HG02642 (cell line): ENCODE data around the gene HORMAD2.
"Not testable (repeated sequence)": the region's sequence is repeated elsewhere in the genome, so short reads cannot be mapped to it uniquely, and the experiment has no call there.

ENCODE experiments used
- ATAC-seq: cut with Tn5 transposase; IDR thresholded peaks from one replicate; pipeline ENCODE4 v1.9.1; 2021; ENCODE audit warnings: mild to moderate bottlenecking; ENCODE audit not compliant: unreplicated experiment, poor library complexity

HORMAD2 gene

DNA sequence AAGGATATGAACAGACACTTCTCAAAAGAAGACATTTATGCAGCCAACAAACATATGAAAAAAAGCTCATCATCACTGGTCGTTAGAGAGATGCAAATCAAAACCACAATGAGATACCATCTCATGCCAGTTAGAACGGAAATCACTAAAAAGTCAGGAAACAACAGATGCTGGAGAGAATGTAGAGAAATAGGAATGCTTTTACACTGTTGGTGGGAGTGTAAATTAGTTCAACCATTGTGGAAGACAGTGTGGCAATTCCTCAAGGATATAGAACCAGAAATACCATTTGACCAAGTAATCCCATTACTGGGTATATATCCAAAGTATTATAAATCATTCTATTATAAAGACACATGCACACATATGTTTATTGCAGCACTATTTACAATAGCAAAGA, 20.5 kb downstream of the HORMAD2 start:
- not testable (repeated sequence) for ATAC-seq

GRCh38 chr22:30104501-30105156, 24.4 kb downstream of the HORMAD2 start:
- no peak for ATAC-seq

GRCh38 chr22:30105483-30105882, 25.2 kb downstream of the HORMAD2 start:
- no peak for ATAC-seq

DNA sequence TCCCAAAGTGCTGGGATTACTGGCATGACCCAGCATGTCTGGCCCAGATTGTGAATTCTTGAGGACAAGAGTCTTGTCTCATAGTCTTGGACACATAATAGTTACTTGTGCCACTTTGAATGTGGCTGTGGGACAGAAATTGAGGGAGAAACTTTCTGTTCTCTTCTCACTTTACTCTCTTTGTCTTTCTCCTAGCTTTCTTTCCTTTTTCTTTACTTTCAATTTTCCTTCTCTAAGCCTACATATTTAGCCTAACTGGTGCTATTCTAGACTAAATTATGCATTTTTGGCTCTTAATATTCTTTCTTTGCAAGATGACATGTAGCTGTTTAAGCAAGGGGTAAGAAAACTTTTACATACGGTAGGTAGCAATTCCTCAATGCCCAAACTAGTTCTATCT, 33.2 kb downstream of the HORMAD2 start:
- ATAC-seq: no peak

GRCh38 chr22:30114361-30114760, 34.1 kb downstream of the HORMAD2 start:
- no peak for ATAC-seq

- no peak for ATAC-seq
Observed at GRCh38 chr22:30115705-30116104, 35.4 kb downstream of the HORMAD2 start.

- no peak for ATAC-seq
Observed at GRCh38 chr22:30116362-30117117, 36.3 kb downstream of the HORMAD2 start.

DNA sequence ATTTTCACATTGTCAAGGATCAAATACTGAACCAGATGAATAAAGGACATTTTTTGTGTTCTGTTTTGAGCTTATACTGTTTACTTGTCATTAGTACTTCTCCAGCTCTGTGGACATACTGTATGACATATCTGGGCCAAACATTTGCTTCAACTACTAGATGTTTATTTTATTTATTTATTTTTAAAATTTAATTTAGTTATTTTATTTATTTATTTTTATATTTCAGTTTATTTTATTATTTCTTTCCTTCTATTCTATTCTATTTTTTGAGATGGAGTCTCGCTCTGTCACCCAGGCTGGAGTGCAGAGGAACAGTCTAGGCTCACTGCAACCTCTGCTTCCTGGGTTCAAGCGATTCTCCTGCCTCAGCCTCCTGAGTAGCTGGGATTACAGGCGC, 37.0 kb downstream of the HORMAD2 start:
- ATAC-seq: no peak

- ATAC-seq: no peak
Observed at GRCh38 chr22:30118291-30118690, 38.0 kb downstream of the HORMAD2 start.

- ATAC-seq: no peak
Observed at GRCh38 chr22:30121960-30122359, 41.7 kb downstream of the HORMAD2 start.

DNA sequence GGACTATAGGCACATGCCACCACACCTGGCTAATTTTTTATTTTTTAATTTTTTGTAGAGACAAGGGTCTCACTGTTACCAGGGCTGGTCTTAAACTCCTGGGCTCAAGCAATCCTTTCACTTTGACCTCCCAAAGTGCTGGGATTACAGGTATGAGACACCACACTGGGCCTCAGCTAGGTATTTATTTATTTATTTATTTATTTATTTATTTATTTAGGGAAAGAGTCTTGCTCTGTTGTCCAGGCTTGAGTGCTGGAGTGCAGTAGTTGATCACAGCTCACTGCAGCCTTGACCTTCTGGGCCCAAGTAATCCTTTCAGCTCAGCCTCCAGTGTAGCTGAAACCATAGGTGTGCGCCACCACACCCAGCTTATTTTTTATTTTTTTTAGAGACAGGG, 43.2 kb downstream of the HORMAD2 start:
- no peak for ATAC-seq

- ATAC-seq: no peak
Observed at GRCh38 chr22:30127749-30128166, 47.5 kb downstream of the HORMAD2 start.

- no peak for ATAC-seq
Observed at GRCh38 chr22:30128511-30128910, 48.2 kb downstream of the HORMAD2 start.

GRCh38 chr22:30129636-30130035, 49.4 kb downstream of the HORMAD2 start:
- ATAC-seq: no peak

- ATAC-seq: no peak
Observed at GRCh38 chr22:30132290-30132996, 52.2 kb downstream of the HORMAD2 start.

- no peak for ATAC-seq
Observed at GRCh38 chr22:30140414-30140813, 60.1 kb downstream of the HORMAD2 start.

GRCh38 chr22:30143265-30143664, 63.0 kb downstream of the HORMAD2 start:
- ATAC-seq: no peak

DNA sequence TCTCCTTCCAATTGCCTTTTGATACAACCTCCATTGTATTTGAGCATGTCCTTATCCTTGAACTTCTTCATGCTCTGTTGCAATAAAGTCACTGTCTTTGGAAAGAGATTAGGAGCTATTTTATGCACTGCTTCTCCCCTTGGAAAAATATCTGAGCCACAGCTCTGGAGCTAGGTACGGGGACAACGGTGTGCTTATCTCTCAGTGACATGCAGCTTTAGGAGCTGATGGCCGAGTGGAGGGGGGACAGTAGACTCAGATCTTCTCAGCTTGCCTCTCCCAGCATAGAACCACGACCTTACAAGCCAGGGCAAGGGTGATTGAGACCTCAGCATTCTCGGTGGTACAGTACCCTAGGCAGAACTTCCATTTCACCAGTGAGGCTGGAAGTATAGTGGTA, 64.1 kb downstream of the HORMAD2 start:
- no peak for ATAC-seq

DNA sequence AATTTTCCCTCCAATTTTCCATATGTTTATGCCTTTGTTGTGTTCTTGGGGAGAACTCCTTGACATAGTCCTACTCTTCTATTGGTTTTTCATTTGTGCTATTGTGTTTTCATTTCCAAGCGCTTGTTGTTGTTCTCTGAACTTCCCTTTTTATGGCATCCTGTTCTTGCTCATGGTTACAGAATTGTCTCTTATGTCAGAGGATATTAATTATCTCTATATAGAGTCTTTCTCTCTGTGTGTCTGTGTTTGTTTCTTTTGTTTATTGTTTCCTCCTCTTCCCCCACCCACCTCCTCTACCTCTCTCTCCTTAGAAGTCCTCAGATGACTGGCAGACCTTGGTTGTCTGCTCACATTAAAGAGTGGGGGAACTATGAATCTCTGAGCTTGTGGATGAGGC, 69.9 kb downstream of the HORMAD2 start:
- ATAC-seq: no peak

DNA sequence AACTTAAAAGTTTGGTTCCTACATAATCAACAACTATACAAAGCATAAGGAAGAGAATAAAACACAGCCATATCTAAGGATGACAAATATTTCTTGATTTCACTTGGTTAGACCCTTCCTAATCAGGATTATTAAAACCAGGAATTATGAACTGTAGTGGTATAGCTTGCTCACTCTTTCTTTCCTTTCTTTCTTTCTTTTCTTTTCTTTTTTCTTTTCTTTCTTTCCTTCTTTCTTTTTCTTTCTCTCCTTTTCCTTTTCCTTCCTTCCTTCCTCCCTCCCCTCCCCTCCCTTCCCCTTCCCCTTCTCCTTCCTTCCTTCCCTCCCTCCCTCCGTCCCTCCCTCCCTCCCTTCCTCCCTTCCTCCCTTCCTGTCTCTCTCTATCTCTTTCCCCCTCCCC, 78.0 kb downstream of the HORMAD2 start:
- no peak for ATAC-seq

DNA sequence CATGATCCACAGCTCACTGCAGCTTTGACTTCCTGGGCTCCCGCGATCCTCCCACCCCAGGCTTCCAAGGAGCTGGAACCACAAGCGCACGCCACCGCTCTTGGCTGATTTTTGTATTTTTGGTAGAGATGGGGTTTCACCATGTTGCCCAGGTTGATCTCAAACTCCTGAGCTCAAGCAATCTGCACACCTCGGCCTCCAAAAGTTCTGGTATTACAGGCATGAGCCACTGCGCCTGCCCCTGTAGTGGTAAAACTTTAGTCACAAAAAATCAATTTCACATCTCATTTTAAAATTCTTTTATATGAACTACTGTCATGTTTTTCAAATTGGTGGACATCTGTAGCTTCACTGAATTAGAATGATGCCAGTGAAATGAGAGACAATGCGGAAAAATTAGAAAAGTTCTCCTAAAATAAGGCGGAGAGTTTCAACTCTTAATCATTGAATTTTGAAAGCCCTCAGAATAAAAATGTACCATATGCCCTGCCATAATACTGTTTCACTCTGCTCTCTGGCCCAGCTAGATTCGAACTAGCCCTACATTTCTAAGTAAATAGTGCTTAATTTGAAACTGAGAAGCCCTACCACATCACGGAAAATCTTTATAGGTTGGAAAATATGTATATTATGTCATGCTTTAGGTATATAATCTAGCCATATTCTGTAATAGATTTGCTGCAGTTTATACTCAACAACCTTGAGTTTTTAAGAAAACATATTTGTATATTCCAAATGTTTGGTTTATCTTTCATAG, 78.7 kb downstream of the HORMAD2 start:
- ATAC-seq: no peak
